Measurements from ENCODE around the gene SLC26A3.

The SLC26A3 gene

GRCh38 chr7:107833684-107834106 lies 30.7 kb upstream of the SLC26A3 start:
- Histone ChIP-seq H3K4me2 (ENCODE audit: low read length) (no peak overlapping the region), H3K4me3 (ENCODE audit: low read depth, low read length, poor library complexity, severe bottlenecking) (no peak overlapping the region), H3K79me2 (ENCODE audit: insufficient read depth, low read length) (no peaks in the 10 kb centered on the region), H3K27me3 (ENCODE audit: insufficient read depth, low read length) (no peaks in the 10 kb centered on the region), H3K27ac (ENCODE audit: low read depth, low read length, poor library complexity, severe bottlenecking) (no peak overlapping the region), H2AFZ (ENCODE audit: low read length) (no peak overlapping the region), H3K9ac (ENCODE audit: low read length) (no peak overlapping the region), H3F3A (ENCODE audit: insufficient read depth, low read length) (no peaks in the 10 kb centered on the region), H4K20me1 (ENCODE audit: insufficient read depth, low read length) (no peaks in the 10 kb centered on the region), H3K36me3 (ENCODE audit: insufficient read depth, low read length) (no peaks in the 10 kb centered on the region), H3K4me1 (ENCODE audit: insufficient read depth, low read length, severe bottlenecking) (no peaks in the 10 kb centered on the region), H3K9me2 (ENCODE audit: low read depth, low read length) (no peaks in the 10 kb centered on the region), H3K9me3 (ENCODE audit: low read length) (no peaks in the 10 kb centered on the region)
- no peak for TF ChIP-seq CTCF (IDR thresholded peaks at IDR 0.05; ENCODE audit: low read length)
- TF ChIP-seq EZH2 (IDR thresholded peaks at IDR 0.05; ENCODE audit: borderline replicate concordance, low read length), result no peak

GRCh38 chr7:107830420-107830819 lies 27.4 kb upstream of the SLC26A3 start:
- no peaks in the 10 kb centered on the region for H3K36me3 ChIP-seq (ENCODE audit: insufficient read depth, low read length)
- no peaks in the 10 kb centered on the region for H3K9me3 ChIP-seq (ENCODE audit: low read length)
- H3K4me1 ChIP-seq (ENCODE audit: insufficient read depth, low read length, severe bottlenecking), result no peaks in the 10 kb centered on the region
- no peaks in the 10 kb centered on the region for H3K27me3 ChIP-seq (ENCODE audit: insufficient read depth, low read length)
- no peak overlapping the region for H3K4me2 ChIP-seq (ENCODE audit: low read length)
- no peak overlapping the region for H3K27ac ChIP-seq (ENCODE audit: low read depth, low read length, poor library complexity, severe bottlenecking)
- H3F3A ChIP-seq (ENCODE audit: insufficient read depth, low read length), result no peaks in the 10 kb centered on the region
- TF ChIP-seq EZH2 (IDR thresholded peaks at IDR 0.05; ENCODE audit: borderline replicate concordance, low read length) (no peak), CTCF (IDR thresholded peaks at IDR 0.05; ENCODE audit: low read length) (no peak)
- H3K9me2 ChIP-seq (ENCODE audit: low read depth, low read length), result no peaks in the 10 kb centered on the region
- H3K4me3 ChIP-seq (ENCODE audit: low read depth, low read length, poor library complexity, severe bottlenecking), result no peak overlapping the region
- H2AFZ ChIP-seq (ENCODE audit: low read length), result no peak overlapping the region
- no peaks in the 10 kb centered on the region for H4K20me1 ChIP-seq (ENCODE audit: insufficient read depth, low read length)
- no peak overlapping the region for H3K9ac ChIP-seq (ENCODE audit: low read length)
- no peaks in the 10 kb centered on the region for H3K79me2 ChIP-seq (ENCODE audit: insufficient read depth, low read length)

GRCh38 chr7:107828540-107828939 lies 25.5 kb upstream of the SLC26A3 start:
- Histone ChIP-seq H3F3A (ENCODE audit: insufficient read depth, low read length) (no peaks in the 10 kb centered on the region), H3K9me3 (ENCODE audit: low read length) (no peaks in the 10 kb centered on the region), H3K27ac (ENCODE audit: low read depth, low read length, poor library complexity, severe bottlenecking) (no peak overlapping the region), H3K79me2 (ENCODE audit: insufficient read depth, low read length) (no peaks in the 10 kb centered on the region), H3K4me2 (ENCODE audit: low read length) (no peak overlapping the region), H3K36me3 (ENCODE audit: insufficient read depth, low read length) (no peaks in the 10 kb centered on the region), H3K4me1 (ENCODE audit: insufficient read depth, low read length, severe bottlenecking) (no peaks in the 10 kb centered on the region), H3K4me3 (ENCODE audit: low read depth, low read length, poor library complexity, severe bottlenecking) (no peak overlapping the region), H2AFZ (ENCODE audit: low read length) (no peak overlapping the region), H3K27me3 (ENCODE audit: insufficient read depth, low read length) (no peaks in the 10 kb centered on the region), H4K20me1 (ENCODE audit: insufficient read depth, low read length) (no peaks in the 10 kb centered on the region), H3K9ac (ENCODE audit: low read length) (no peak overlapping the region), H3K9me2 (ENCODE audit: low read depth, low read length) (no peaks in the 10 kb centered on the region)
- TF ChIP-seq CTCF (IDR thresholded peaks at IDR 0.05; ENCODE audit: low read length) (no peak), EZH2 (IDR thresholded peaks at IDR 0.05; ENCODE audit: borderline replicate concordance, low read length) (no peak)

Data from OCI-LY1 (cell line).